Thyroid gland (tissue), 4 donors: ENCODE data around the gene MGP.

Experiments used
- CTCF ChIP-seq, 6 experiments: fragments of 200-600 bp in 3 of 6; fragments of 450-650 bp in 3 of 6; sonication (generic) in 3 of 6; IDR thresholded peaks; one replicate each; pipeline ENCODE4 v1.5.1; 2016 to 2019; ENCODE audit warnings: antibody characterized with exemption in 6 of 6, mild to moderate bottlenecking in 2 of 6, inconsistent platforms in 1 of 6, moderate library complexity in 1 of 6
- POLR2A ChIP-seq, 2 donors: fragments of 450-650 bp; IDR thresholded peaks; one replicate each; pipeline ENCODE4 v1.6.1; 2017; ENCODE audit warnings: antibody characterized with exemption in 2 of 2, mild to moderate bottlenecking in 2 of 2, moderate library complexity in 1 of 2

GRCh38 chr12:14879222-14879933 lies 6.3 kb downstream of the MGP start:
- TF ChIP-seq CTCF (IDR thresholded peaks at IDR 0.05) (no peak), POLR2A (IDR thresholded peaks at IDR 0.05) (no peak)
